H9 (cell line): ENCODE results near the gene CPA3. TPM values are rescaled to one million over a fixed set of nuclear protein-coding genes. Genes with fewer than 3 reads are reported as not detected.

ENCODE experiments used
- DNase-seq: peaks from one replicate; pipeline ENCODE4 v3.0.0-alpha.2; 2017
- H2AFZ ChIP-seq: one replicate; pipeline ENCODE4 v1.6.1; 2013; ENCODE audit warnings: mild to moderate bottlenecking, low read length, control low read depth, moderate library complexity
- H2AK5ac ChIP-seq: 2 replicates; pipeline ENCODE4 v1.6.1; 2013; ENCODE audit warnings: low read length, control low read depth, mixed read lengths; ENCODE audit not compliant: insufficient read length
- H2BK120ac ChIP-seq: one replicate; pipeline ENCODE4 v1.6.1; 2013; ENCODE audit warnings: low read depth, mild to moderate bottlenecking, low read length, control low read depth, inconsistent platforms; ENCODE audit not compliant: poor library complexity, severe bottlenecking
- H2BK12ac ChIP-seq: 2 replicates; pipeline ENCODE4 v1.6.1; 2013; ENCODE audit warnings: low read length, control low read depth, mixed read lengths, low read depth; ENCODE audit not compliant: insufficient read length
- H2BK15ac ChIP-seq: 2 replicates; pipeline ENCODE4 v1.6.1; 2013; ENCODE audit warnings: low read depth, low read length, control low read depth
- H2BK20ac ChIP-seq: one replicate; pipeline ENCODE4 v1.6.1; 2013; ENCODE audit warnings: low read depth, mild to moderate bottlenecking, low read length, control low read depth, inconsistent platforms; ENCODE audit not compliant: poor library complexity, severe bottlenecking
- H2BK5ac ChIP-seq: 2 replicates; pipeline ENCODE4 v1.6.1; 2013; ENCODE audit warnings: low read length, control low read depth, mixed read lengths; ENCODE audit not compliant: insufficient read length
- H3K14ac ChIP-seq: 2 replicates; pipeline ENCODE4 v1.6.1; 2013; ENCODE audit warnings: low read length, control low read depth; ENCODE audit not compliant: insufficient read depth
- H3K18ac ChIP-seq: 2 replicates; pipeline ENCODE4 v1.6.1; 2013; ENCODE audit warnings: low read depth, mild to moderate bottlenecking, mixed read lengths, low read length, control low read depth; ENCODE audit not compliant: insufficient read length
- H3K23ac ChIP-seq: 2 replicates; pipeline ENCODE4 v1.6.1; 2013; ENCODE audit warnings: low read length, control low read depth, mixed read lengths, low read depth; ENCODE audit not compliant: insufficient read length
- H3K23me2 ChIP-seq: 2 replicates; pipeline ENCODE4 v1.6.1; 2013; ENCODE audit warnings: low read depth, mild to moderate bottlenecking, mixed read lengths, low read length, control low read depth; ENCODE audit not compliant: insufficient read length, poor library complexity, severe bottlenecking
- H3K27ac ChIP-seq: 2 replicates; pipeline ENCODE4 v1.5.1; 2013; ENCODE audit warnings: low read length, control low read depth, mixed read lengths, low read depth; ENCODE audit not compliant: insufficient read length
- H3K27me3 ChIP-seq: 2 replicates; pipeline ENCODE4 v1.6.1; 2013; ENCODE audit warnings: low read length, control low read depth, inconsistent platforms; ENCODE audit not compliant: insufficient read depth
- H3K4ac ChIP-seq: 2 replicates; pipeline ENCODE4 v1.6.1; 2013; ENCODE audit warnings: low read depth, mild to moderate bottlenecking, control low read depth, inconsistent platforms, low read length, moderate library complexity
- H3K4me1 ChIP-seq: 2 replicates; pipeline ENCODE4 v1.6.1; 2013; ENCODE audit warnings: low read length, control low read depth, inconsistent platforms; ENCODE audit not compliant: insufficient read depth
- H3K4me2 ChIP-seq: 2 replicates; pipeline ENCODE4 v1.6.1; 2013; ENCODE audit warnings: low read length, control low read depth, mixed read lengths; ENCODE audit not compliant: insufficient read length, insufficient read depth
- H3K56ac ChIP-seq: 2 replicates; pipeline ENCODE4 v1.6.1; 2013; ENCODE audit warnings: low read depth, mild to moderate bottlenecking, mixed read lengths, low read length, control low read depth; ENCODE audit not compliant: insufficient read length
- H3K79me1 ChIP-seq: 2 replicates; pipeline ENCODE4 v1.6.1; 2013; ENCODE audit warnings: low read depth, mild to moderate bottlenecking, moderate library complexity, low read length, control low read depth, inconsistent platforms; ENCODE audit not compliant: insufficient read depth, poor library complexity, severe bottlenecking
- H3K79me2 ChIP-seq: 2 replicates; pipeline ENCODE4 v1.6.1; 2013; ENCODE audit warnings: low read length, control low read depth, inconsistent platforms; ENCODE audit not compliant: insufficient read depth
- H3K9ac ChIP-seq: 2 replicates; pipeline ENCODE4 v1.6.1; 2013; ENCODE audit warnings: low read length, control low read depth, mixed read lengths; ENCODE audit not compliant: insufficient read length; ENCODE audit errors: extremely low read depth
- H3K9me3 ChIP-seq: one replicate; pipeline ENCODE4 v1.6.1; 2013; ENCODE audit warnings: low read depth, low read length, inconsistent platforms; ENCODE audit not compliant: control insufficient read depth
- H3T11ph ChIP-seq: one replicate; pipeline ENCODE4 v1.6.1; 2013; ENCODE audit warnings: mild to moderate bottlenecking, low read length, control low read depth, inconsistent platforms
- H4K20me1 ChIP-seq: one replicate; pipeline ENCODE4 v1.6.1; 2013; ENCODE audit not compliant: control insufficient read depth, insufficient read length, insufficient read depth
- H4K5ac ChIP-seq: 2 replicates; pipeline ENCODE4 v1.6.1; 2013; ENCODE audit warnings: low read depth, mild to moderate bottlenecking, mixed read lengths, low read length, control low read depth; ENCODE audit not compliant: insufficient read length
- H4K8ac ChIP-seq: replicated peaks from 2 replicates; pipeline ENCODE4 v1.6.1; 2013; ENCODE audit warnings: low read length, control low read depth, mixed read lengths, low read depth; ENCODE audit not compliant: insufficient read length
- H4K91ac ChIP-seq: 2 replicates; pipeline ENCODE4 v1.6.1; 2013; ENCODE audit warnings: low read depth, mild to moderate bottlenecking, moderate library complexity, mixed read lengths, low read length, control low read depth; ENCODE audit not compliant: insufficient read length
- H3K27ac Mint-ChIP-seq, 3 experiments: 2 replicates in 2 of 3; 3 replicates in 1 of 3; pipeline ENCODE4 v1.8.0; 2020 to 2021; ENCODE audit warnings: mixed read lengths in 3 of 3, mild to moderate bottlenecking in 1 of 3, moderate library complexity in 1 of 3
- H3K27me3 Mint-ChIP-seq: 2 replicates; pipeline ENCODE4 v1.8.0; 2021; ENCODE audit warnings: low read depth, mild to moderate bottlenecking, moderate library complexity, mixed read lengths
- H3K36me3 Mint-ChIP-seq, 3 experiments: 2 replicates in 2 of 3; 3 replicates in 1 of 3; pipeline ENCODE4 v1.8.0; 2020 to 2021; ENCODE audit warnings: low read depth in 3 of 3, mixed read lengths in 3 of 3; ENCODE audit not compliant: insufficient read depth in 1 of 3
- H3K4me1 Mint-ChIP-seq, 2 experiments: 2 replicates each; pipeline ENCODE4 v1.8.0; 2020; ENCODE audit warnings: mixed read lengths in 2 of 2
- H3K4me3 Mint-ChIP-seq, 2 experiments: 2 replicates in 1 of 2; 3 replicates in 1 of 2; pipeline ENCODE4 v1.8.0; 2020 to 2021; ENCODE audit warnings: mild to moderate bottlenecking in 2 of 2, mixed read lengths in 2 of 2, moderate library complexity in 1 of 2
- H3K9me3 Mint-ChIP-seq, 2 experiments: 2 replicates in 1 of 2; 3 replicates in 1 of 2; pipeline ENCODE4 v1.8.0; 2020; ENCODE audit warnings: mild to moderate bottlenecking in 2 of 2, mixed read lengths in 2 of 2, moderate library complexity in 1 of 2
- total RNA-seq: library from RNA; stranded (reverse); gene quantifications from 2 replicates; pipeline ENCODE4 v1.2.1, GENCODE V29; 2021
- TF ChIP-seq, protein P1 (sequence below): fragments of 200-600 bp; sonication (generic); conservative IDR thresholded peaks from 3 replicates; pipeline ENCODE4 v1.8.0; 2021; ENCODE audit warnings: antibody characterized with exemption, mild to moderate bottlenecking

The CPA3 gene
- total RNA-seq, 1 experiment from 2014 or later: not detected

DNA sequence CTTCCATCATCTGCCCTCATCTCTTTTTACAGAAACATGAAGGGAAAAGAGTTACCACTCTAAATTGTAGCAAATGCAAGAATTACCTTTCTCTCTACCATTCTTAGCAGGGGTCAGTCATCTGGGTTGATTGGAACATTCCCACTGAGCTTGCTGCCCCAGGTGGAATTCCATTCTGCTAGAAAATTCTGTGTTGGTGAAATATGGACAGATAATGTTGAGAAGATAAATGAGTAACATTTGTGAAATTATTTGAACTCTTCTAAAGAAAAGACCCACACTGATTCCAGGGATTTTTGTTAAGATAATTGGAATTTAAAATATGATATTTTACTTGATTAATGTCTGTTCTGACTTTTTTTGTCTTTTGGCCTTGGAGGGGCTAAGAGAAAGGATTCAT lies 11.0 kb upstream of the CPA3 start:
- no peak overlapping the region for H3K56ac ChIP-seq
- TF ChIP-seq, protein P1, sequence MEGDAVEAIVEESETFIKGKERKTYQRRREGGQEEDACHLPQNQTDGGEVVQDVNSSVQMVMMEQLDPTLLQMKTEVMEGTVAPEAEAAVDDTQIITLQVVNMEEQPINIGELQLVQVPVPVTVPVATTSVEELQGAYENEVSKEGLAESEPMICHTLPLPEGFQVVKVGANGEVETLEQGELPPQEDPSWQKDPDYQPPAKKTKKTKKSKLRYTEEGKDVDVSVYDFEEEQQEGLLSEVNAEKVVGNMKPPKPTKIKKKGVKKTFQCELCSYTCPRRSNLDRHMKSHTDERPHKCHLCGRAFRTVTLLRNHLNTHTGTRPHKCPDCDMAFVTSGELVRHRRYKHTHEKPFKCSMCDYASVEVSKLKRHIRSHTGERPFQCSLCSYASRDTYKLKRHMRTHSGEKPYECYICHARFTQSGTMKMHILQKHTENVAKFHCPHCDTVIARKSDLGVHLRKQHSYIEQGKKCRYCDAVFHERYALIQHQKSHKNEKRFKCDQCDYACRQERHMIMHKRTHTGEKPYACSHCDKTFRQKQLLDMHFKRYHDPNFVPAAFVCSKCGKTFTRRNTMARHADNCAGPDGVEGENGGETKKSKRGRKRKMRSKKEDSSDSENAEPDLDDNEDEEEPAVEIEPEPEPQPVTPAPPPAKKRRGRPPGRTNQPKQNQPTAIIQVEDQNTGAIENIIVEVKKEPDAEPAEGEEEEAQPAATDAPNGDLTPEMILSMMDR: no peak
- no peak overlapping the region for H2BK15ac ChIP-seq

More for the DNA sequence above, 11.0 kb upstream of the CPA3 start:
- H3K9ac ChIP-seq: no peak overlapping the region
- no peak overlapping the region for H3K4ac ChIP-seq
- H3K9me3 ChIP-seq: no peaks in the 10 kb centered on the region
- H4K91ac ChIP-seq: no peak overlapping the region
- Mint-ChIP-seq H3K27me3 (no peaks in the 10 kb centered on the region), H3K4me3 (no peak overlapping the region), H3K4me1 (peaks cover 3% of the 10 kb centered on the region in 2 experiments), H3K27ac (no peak overlapping the region), H3K36me3 (no peaks in the 10 kb centered on the region), H3K9me3 (no peaks in the 10 kb centered on the region)
- no peak overlapping the region for H2BK12ac ChIP-seq
- H3K4me2 ChIP-seq: no peak overlapping the region
- H3T11ph ChIP-seq: no peak overlapping the region
- H4K5ac ChIP-seq: no peak overlapping the region
- H2AK5ac ChIP-seq: no peak overlapping the region
- H3K79me1 ChIP-seq: no peaks in the 10 kb centered on the region
- no peaks in the 10 kb centered on the region for H4K20me1 ChIP-seq
- no peaks in the 10 kb centered on the region for H3K23me2 ChIP-seq
- no peaks in the 10 kb centered on the region for H3K27me3 ChIP-seq
- H2BK20ac ChIP-seq: no peak overlapping the region
- H3K18ac ChIP-seq: no peak overlapping the region
- H2AFZ ChIP-seq: no peak overlapping the region
- H3K14ac ChIP-seq: no peak overlapping the region
- no peak overlapping the region for H2BK120ac ChIP-seq
- H3K79me2 ChIP-seq: no peaks in the 10 kb centered on the region
- H3K4me1 ChIP-seq: no peaks in the 10 kb centered on the region
- no peak overlapping the region for H2BK5ac ChIP-seq
- no peak overlapping the region for H3K23ac ChIP-seq
- H3K27ac ChIP-seq: no peak overlapping the region
- DNase-seq: no peak
- no peak overlapping the region for H4K8ac ChIP-seq
